Sigmoid colon (tissue), 4 donors: ENCODE results near the gene TRMT112.

Source experiments
- POLR2AphosphoS5 ChIP-seq, 4 donors: sonication (generic); formaldehyde crosslinking; IDR thresholded peaks; one replicate each; pipeline ENCODE4 v1.6.1; 2017; ENCODE audit warnings: antibody characterized with exemption in 4 of 4
- TF ChIP-seq, protein P1 (sequence below), 4 experiments: fragments of 450-650 bp in 3 of 4; fragments of 200-600 bp in 1 of 4; IDR thresholded peaks; one replicate each; pipeline ENCODE4 v1.5.1; 2016 to 2019; ENCODE audit warnings: antibody characterized with exemption in 4 of 4, mild to moderate bottlenecking in 3 of 4, moderate library complexity in 2 of 4

DNA sequence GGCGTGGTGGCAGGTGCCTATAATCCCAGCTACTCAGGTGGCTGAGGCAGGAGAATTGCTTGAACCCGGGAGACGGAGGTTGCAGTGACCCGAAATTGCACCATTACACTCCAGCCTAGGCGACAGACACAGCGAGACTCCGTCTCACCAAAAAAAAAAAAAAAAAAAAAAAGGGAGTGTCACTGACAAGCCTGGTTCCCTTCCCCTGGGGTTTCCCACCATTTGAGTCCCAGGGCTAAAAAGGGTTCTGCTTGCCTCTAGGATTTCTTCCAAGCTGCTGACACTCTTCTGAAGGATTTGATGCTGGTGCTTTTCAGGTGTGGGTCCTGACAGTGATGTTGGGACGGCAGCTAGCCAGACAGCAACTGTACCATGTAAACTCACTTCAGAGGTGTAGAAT lies 21.4 kb upstream of the TRMT112 start:
- TF ChIP-seq, protein P1, sequence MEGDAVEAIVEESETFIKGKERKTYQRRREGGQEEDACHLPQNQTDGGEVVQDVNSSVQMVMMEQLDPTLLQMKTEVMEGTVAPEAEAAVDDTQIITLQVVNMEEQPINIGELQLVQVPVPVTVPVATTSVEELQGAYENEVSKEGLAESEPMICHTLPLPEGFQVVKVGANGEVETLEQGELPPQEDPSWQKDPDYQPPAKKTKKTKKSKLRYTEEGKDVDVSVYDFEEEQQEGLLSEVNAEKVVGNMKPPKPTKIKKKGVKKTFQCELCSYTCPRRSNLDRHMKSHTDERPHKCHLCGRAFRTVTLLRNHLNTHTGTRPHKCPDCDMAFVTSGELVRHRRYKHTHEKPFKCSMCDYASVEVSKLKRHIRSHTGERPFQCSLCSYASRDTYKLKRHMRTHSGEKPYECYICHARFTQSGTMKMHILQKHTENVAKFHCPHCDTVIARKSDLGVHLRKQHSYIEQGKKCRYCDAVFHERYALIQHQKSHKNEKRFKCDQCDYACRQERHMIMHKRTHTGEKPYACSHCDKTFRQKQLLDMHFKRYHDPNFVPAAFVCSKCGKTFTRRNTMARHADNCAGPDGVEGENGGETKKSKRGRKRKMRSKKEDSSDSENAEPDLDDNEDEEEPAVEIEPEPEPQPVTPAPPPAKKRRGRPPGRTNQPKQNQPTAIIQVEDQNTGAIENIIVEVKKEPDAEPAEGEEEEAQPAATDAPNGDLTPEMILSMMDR (IDR thresholded peaks at IDR 0.05) = no peak
- no peak for TF ChIP-seq POLR2AphosphoS5 (IDR thresholded peaks at IDR 0.05)
